ENCODE results near the gene TERC.
A peak's percentile ranks its signal among the peaks of the same experiment; 100 is the strongest.

The TERC gene

GRCh38 chr3:169764882-169765612 is at the start of gene TERC:
TERC (minus strand) TSS chr3:169765060.
- DNase-seq = peak; percentile 45

DNA sequence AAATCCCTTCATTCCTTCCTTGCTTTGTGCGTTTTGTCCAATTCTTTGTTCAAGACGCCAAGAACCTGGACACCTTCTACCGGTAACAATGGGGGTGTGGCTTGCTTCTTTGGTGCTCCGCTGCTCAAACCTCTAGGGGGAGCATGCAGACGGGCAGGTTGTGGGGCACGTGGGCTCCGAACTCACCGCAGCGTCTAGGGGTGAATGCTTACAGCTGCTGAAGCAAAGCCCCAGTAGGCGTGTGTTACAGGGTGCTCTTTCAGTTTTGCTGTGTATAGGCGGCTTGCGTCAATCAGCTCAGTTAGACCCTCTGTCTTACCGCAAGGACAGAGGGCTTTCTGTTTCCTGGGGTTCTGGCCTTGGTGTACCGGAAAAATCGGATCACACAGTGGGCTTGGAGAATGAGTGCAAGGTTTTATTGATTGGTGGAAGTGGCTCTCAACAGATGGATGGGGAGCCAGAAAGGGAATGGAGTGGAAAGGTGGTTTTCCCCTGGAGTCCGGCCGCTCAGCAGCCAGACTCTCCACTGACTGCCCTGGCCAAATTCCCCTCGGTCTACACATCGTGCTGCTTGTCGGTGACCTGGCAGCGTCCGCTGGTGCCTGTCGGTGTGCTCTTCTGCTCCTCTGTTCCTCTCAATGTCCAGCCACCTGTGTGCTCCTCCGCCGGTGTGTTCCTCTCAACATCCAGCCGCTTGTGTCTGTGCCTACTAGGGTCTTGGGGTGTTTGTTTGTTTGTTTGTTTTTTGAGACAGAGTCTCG is 49.1 kb upstream of the TERC start:
- DNase-seq = no peak

GRCh38 chr3:169813278-169813677 is 48.4 kb upstream of the TERC start:
- DNase-seq = no peak

GRCh38 chr3:169812332-169813235 is 47.7 kb upstream of the TERC start, which contains the start of the genes LRRC34 and LRRIQ4:
LRRC34 (minus strand) TSS chr3:169812904; CDS start chr3:169812548, 356 bp downstream.
LRRIQ4 (plus strand) TSS chr3:169812870; CDS start chr3:169821922, 9,052 bp downstream.
- peak; percentile 19 for DNase-seq

GRCh38 chr3:169811631-169812331 is 46.9 kb upstream of the TERC start:
- peak; percentile 74 for DNase-seq

GRCh38 chr3:169809230-169809795 is 44.5 kb upstream of the TERC start:
- no peak for DNase-seq

GRCh38 chr3:169804681-169805080 is 39.8 kb upstream of the TERC start:
- no peak for DNase-seq

- no peak for DNase-seq
Measured at GRCh38 chr3:169792359-169792758, 27.5 kb upstream of the TERC start.

DNA sequence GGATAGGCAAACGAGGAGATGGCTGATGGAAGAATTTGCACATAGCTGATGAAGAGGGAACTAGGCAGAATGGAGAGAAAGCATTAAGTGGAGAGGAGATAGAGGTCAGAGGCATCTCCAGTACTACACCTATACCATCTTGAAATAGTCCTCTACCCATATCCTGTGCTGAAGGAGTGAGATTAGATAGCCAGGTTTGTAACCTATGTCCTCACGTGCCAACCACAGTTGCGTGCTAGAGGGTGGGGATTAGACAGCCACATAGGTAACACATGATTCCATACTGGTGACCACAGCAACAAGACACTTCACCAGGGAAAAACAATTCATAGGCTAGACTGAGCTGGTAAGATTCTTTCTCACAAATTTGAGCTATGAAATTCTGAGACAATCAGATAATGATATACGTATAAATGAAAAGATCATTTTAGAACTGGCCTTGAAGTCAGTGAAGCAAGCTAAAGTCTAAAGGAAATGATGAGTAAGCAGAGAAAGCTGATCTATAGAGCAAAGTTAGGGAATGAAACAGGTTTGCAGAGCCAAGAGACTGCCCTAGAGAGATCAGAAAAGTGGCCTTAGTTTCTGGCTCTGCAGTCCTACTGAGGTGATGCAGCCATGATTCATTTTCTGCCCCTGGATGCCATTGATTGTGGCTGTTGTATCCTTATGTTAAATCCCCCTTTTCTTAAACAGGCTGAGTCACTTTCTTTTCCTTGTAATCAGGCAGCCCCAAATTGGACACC is 26.0 kb upstream of the TERC start:
- no peak for DNase-seq

DNA sequence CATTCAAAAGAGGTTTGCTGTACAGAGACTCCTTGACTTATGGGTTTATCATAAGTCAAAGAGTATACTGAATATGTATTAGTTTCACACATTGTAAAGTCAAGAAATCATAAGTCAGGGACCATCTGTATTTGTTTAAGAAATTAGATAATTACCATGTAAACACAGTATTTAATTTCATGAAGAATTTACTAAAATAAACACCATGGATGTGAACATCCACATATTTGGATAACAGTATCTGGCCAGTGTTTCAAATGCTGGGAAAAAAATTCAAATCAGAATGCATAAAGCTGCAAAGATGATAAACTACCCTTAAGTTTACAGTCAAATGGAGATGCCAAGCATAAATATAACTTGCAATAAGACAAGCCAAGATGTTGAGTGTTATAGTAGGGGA is 25.4 kb upstream of the TERC start:
- no peak for DNase-seq

DNA sequence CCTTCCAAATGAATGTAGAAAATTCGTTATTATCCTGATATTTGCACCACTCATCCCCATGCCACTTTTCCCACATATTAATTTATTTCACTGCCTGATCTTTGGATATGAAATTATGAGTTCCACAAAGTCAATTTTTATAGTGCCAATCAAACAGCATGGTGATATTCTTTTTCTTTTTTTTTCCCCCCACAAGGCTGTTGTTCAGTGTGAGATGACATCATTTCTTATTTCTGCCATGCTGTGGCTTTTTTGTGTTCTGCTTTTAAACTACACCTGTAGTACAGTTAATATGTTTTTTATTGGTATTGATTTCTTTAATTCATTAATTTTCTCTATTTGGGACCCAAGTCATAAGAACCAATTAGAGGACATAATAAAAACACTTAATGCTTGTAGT is 22.9 kb upstream of the TERC start:
- DNase-seq = no peak

GRCh38 chr3:169787120-169787519 is 22.3 kb upstream of the TERC start:
- no peak for DNase-seq

DNA sequence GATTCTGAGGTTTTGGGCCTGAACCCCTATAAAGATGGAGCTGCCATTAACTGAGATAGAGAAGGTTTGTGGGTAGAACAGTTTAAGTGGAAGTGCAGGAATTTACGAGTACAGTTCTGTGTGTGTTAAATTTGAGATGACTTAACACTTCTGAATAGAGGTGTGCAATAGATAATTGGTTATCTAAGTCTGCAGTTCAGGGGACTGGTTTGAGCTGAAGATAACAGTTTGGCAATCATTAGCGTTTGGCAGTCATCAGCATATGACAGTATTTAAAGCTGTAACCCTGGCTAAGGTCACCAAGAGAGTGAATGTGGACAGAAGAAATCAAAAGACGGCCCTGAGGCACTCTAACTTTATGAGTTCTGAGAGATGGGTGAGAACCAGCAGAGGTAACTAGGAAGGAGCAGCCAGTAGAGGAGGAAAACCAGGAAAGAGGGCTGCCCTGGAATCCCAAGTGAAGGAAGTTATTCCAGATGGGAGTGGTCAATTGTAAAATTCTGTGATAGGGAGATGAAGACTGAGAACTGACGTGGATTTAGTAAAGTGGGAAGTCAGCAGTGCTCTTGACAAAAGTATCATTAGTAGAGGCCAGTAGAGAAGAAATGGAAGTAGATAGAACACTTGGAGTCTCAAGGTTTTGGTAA is 16.5 kb upstream of the TERC start:
- no peak for DNase-seq

GRCh38 chr3:169780742-169781141 is 15.9 kb upstream of the TERC start:
- no peak for DNase-seq

DNA sequence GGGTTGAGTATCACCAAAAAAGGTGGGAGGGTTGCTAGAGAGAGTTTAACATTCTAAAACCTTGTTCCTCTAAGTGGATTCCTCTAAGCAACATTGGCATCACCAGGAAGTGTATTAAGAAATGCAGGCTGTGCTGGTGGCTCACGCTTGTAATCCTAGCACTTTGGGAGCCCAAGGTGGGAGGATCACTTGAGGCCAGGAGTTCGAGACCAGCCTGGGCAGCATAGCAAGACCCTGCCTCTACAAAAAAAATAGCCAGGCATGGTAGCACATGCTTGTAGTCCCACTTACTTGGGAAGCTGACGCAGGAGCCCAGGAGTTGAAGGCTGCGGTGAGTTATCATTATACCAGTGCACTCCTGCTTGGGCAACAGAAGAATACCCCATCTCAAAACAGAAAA is 13.0 kb upstream of the TERC start:
- no peak for DNase-seq

- no peak for DNase-seq
Measured at GRCh38 chr3:169774186-169774585, 9.3 kb upstream of the TERC start.

DNA sequence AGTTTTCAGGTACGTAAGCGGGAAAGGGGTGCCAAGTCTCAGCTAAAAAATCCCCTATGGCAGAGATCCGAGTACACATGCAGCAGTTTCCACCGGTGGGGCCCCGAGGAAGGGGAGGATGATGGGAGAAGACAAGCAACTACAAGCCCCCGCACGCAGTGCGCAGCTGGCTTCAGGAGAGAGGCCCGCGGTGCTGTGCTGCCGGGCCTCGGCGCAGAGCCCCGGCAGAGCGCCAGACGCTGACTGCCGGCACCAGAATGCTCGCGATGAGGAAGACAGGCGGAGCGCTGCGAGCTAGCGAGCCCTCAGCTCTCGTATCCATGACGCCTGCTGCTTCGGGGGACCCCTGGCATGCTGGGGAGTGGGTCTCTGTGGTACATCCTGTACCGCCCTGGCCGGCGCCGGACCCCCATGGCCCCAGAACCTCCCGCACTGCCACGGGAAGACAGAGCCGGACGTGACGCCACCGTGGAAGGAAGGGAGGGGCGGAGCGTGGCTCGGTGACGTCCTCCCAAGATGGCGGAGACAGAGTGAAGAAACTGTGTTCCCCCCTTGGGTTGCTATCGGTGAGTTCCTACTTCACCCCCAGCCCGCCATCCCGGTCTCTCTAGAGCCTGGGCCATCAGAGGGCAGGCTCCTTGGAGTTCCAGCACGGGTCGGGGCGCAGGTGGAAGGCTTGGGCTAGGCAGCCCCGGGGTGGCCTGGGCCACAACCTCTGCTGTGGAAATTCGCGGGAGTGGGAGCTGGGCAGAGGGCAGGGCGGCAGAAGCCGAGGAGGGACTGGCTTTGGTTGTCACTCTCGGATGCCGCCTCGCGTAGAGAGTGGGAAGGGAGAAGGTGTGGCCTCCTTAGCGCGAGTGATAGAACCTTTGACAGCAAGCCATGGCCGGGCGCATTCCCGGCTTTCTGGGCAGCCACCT is 8.3 kb upstream of the TERC start, which contains the start of gene MYNN:
TSS of gene MYNN (plus strand) at position 500 of the 920 bp plus-strand sequence. CDS start 900 bp downstream, outside the sequence.
- peak; percentile 73 for DNase-seq

GRCh38 chr3:169772305-169772896 is 7.5 kb upstream of the TERC start:
- DNase-seq = peak; percentile 41
